Activated gamma-delta T cell treated with anti-CD3 and anti-CD28 coated beads, Interleukin-2, amount 50 U/mL, for 16 hours (primary cell): ENCODE measurements around the gene BTBD16.
A peak's percentile ranks its signal among the peaks of the same experiment; 100 is the strongest.

Source experiments
- DNase-seq: peaks from one replicate; pipeline ENCODE4 v3.0.0-alpha.2; 2020; ENCODE audit warnings: low read depth

BTBD16 gene

DNA sequence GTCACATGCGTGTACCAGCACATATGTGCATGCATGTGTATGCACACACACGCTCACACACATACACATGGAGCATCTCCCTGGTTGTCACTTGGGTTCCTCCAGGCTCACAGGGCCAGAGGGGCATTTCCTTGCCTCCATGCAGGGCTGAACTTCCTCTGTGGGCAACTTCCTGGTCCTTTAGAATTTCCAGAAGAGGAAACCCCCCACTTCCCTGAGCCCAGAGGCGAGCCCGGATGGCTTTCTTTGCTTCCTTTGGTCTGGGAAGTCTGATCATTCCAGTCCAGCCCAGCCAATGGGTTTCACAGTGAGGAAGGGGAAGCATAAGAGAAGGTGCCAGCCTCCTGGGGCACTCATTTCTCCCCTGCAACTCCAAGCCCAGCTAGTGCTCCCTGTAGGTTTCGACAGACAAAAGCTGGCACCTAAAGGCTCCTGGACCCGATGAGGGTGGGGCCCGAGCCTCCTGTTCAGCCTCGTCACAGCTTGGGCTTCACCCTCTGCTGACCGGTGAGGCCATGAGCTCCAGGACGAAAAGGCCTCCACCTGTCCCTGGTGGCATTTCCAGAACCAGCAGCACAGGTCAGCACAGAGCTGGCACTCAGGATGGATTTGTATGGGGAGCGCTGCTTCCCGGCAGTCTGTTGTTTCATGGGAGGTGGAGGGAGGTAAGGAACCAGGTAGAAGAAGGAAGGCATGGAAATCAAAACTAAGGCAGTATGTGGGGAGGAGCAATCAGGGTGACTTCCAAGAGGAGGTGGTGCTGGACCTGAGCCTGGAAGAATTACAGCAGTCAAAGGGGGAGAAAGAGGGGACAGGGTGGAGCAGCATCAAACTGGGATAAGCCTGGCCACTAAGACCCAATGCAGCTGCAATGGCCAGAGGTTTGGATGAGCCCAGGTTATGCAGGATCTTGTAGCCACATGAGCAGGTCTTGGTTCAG, 23.7 kb downstream of the BTBD16 start:
- no peak for DNase-seq

DNA sequence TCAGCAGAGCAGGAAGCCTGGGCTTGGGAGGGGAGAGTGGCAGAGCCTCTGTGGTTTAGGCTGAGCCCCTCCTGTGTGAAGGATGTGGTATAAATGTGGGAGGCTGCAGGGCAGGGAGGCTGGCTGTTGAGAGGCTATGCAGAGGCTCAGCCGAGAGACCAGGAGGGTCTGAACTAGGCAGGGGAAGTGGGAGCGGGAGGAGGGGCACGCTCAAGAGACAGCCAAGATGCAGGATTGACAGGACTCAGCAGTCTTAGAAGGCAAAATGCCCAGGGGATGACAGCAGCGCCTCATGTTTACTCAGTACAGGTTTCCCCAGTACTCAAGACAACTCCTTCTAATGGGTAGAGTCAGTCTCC, 24.3 kb downstream of the BTBD16 start:
- no peak for DNase-seq

DNA sequence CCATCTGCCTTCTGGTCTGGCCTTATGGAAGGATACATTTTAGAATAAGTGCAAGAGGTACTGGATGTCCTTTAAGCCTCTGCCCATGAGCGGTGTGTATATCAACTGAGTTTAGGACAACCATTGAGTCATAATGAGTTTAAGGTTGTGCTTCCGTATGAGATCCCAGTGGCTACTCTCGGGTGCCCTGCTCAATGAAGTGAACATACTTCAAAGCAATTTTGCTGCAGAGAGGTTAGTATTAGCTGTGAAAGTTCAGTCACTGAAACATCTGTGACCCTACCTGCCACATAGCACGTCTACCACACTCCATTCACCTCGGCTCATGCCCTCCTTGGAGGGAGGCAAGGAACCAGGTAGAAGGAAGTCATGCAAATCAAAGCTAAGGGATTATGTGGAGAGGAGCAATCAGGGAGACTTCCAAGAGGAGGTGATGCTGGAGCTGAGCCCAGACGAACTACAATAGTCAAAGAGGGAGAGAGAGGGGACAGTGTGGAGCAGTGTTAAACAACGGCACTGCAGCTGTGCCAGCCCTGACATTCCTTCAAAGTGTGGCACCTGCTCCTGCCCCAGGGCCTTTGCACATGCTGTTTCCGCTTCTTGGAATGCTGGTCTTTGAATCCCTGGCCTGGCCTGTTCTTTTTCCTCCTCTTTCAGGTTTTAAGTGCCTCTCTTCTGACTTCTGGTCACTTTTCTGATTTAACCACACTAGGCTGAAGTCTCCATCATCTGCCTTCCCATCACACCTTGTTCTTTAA, 25.4 kb downstream of the BTBD16 start:
- DNase-seq = no peak

DNA sequence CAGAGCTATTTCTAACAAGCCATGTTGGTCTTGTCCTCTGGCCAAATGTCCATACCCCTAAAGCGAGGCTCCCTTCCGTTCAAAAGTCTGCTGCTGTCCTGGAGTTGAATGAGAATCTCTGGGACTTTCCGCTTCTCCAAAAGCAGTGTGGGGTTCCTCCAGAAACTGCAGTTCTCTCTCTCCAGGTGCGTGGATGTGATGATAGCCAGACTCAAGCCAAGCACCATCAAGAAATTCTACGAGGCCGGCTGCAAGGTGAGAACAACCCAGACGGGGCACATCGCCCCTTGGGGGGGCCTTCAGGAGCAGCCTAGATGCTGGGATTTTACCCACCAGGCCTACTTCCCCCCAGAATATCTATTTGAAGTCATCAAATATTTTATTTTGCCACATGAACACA, 26.5 kb downstream of the BTBD16 start:
- no peak for DNase-seq

DNA sequence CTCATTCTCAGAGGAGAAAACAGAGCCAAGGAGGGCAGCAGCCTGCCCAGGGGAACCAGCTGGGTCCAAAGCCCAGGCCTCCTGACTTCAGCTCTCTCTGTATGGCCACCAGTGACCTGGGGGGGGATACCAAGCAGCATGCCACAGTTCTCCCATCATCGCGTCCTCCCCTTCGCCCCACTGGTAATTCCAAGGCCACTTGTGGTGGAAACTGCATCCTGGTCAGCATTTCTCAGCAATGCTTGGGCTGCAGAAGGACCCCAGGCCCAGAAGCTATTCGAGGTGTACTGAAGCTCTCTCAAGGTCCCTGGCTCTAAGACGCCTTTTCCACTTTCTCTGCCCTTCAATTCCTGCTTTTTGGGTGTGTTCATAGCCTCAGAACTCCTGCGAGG, 27.1 kb downstream of the BTBD16 start:
- DNase-seq = no peak

DNA sequence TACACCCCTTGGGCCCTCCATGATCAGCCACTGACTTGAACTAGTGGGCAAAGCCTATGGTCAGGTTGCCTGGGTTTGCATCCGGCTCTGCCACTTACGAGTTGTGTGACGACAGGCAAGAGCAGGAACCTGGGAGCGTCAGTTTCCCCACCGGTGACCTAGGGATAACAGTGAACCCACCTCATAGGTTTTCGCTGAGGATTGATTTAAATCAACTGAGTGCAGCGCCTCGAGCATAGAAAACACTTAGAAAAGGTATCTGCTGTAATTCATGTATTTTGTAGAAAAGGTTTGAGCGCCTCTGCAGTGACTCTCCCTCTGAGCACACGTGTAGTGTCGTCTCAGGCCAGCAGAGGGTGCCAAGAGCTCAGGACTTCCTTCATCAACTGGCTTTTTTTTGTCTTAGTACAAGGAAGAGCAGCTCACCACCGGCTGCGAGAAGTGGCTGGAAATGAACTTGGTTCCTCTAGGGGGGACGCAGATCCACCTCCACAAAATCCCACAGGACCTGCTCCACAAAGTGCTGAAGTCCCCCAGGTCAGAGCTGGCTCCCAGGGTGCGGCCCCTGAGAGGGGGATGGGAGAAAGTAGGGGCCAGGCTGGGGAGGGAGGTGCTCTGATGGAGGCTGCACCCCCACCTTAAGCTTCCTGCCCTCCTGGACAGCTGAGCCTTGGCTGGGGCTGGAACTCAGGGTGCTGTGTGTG, 27.7 kb downstream of the BTBD16 start:
- DNase-seq = peak; percentile 28

DNA sequence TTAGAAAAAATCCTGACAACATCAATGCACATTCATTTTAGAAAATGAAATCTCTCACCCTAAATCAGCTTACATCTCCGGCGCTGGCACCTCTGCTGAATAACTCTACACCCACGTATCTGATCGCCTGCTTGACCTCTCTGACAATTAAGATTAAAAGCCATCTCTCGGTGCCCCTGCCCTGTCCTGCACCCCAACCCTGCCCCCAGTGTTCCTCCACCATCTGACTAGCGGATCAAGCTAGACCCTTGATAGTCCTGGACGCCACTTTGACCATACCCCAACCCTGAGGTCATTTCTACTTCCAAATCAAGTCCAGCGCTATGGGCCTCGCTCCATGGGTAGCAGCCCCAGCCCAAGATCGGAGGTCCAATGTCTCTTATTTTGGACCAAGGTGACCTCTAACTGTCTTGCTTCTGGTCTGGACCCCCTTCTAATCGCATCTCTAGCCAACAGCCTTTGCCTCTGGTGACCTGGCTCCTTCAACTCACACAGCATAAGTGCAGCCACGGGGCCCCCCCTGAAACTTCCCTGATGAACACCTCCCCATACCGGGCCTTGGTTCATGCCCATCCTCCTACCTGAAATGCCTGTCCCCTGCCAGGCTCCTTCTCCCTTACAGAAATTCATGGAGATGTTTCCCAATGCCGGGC, 28.5 kb downstream of the BTBD16 start:
- DNase-seq = no peak

DNA sequence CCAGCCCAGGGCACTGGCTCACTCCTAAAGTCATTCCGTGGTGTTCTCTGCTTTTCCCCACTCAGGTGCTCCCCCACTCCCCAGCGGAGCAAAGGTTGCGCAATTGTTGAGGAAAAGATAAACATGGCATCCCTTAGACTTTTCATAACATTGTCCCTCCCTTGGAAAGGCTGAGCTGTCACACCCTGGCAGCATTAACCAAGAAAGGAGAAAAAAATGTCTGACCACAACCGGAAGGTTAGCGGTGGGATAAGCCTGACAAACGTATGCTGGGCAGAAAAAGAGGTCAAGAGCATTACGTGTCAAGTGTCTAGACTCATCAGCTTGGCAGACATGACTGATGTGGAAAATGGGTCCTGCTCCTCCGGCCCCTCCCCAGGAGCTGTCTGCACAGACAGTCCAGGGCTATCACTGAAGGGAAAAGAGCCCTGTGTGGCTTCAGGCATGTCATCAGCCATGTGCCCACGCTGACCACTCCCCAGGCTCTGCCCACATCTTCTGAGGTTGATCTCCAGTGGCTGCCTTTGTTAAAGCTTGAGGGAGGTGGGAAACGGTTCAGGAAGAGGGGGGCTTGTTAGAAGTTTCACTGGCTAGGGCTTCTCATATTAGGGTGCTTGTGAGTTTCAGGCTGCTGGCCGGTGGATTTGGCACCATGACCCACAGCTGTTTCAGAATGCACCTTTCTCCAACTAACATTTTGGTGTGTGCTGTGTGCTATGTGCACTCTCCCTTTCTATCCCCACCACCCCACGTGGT, 30.1 kb downstream of the BTBD16 start:
- DNase-seq = no peak

DNA sequence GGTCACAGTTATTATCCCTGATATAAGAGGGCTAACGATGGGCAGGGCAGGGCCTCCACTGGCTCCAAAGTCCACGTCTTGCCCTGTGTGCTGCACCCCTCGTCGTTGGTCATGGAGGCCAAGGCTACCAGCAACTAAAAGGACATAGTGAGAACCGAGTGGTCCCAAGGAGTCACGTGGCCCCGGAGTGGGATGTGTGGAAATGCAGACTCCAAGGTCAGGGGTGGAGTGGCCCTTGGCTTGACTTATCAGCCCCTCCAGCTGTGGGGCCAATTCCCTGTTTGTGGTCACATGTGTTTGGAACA, 30.7 kb downstream of the BTBD16 start:
- DNase-seq = no peak

DNA sequence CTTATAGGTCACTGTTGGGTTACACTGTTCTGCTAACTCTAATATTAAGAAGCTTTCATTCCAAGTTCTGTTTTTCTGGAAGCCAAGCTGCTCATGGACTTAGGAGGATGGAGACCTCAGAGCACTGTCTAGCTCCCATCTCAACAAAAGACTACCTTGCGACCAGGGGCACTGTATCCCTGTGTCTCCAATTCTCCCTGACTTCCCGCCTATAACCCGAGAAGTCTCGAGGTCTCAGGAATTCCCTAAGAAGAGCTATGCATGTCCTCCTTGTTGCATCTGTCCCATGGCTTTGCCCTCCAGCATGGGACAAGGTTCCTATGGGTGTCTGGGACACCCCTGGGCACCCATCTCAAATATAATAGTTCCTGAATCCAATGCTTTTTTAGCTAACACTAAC, 31.2 kb downstream of the BTBD16 start:
- no peak for DNase-seq

DNA sequence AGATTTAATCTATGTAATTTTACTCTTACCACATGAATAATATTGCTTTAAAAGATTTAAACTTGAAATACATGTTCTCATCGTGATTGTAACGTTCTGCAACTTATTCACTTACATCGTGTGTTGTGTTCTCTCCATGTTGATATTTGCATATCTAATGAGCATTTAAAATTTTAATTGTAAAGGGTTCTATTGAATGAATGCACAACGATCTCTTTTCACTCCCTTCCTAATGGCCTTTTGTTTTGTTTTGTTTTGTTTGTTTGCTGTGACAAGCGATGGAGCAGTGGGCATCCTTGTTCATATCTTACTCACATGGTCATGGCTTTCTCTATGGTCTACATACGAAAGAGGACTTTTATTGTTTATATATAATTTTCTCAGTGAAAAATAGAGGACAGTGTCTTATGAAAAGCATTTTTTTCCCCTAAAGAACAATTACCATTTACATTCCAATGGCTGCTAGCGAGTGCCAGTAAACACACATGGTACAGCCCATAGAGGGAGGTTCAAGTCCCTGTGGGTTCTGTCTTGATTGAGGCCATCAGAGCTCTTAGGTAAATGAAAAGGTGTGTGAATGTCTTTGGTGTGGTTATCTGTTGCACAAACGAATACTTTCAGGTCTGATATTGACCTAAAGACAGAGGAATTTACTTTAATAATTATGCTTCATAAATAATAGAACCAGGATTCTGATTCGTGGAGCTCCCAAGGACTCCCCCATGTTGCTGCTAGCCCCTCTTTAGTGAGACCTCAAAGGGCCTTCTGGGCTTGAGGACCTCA, 32.4 kb downstream of the BTBD16 start:
- DNase-seq = no peak

DNA sequence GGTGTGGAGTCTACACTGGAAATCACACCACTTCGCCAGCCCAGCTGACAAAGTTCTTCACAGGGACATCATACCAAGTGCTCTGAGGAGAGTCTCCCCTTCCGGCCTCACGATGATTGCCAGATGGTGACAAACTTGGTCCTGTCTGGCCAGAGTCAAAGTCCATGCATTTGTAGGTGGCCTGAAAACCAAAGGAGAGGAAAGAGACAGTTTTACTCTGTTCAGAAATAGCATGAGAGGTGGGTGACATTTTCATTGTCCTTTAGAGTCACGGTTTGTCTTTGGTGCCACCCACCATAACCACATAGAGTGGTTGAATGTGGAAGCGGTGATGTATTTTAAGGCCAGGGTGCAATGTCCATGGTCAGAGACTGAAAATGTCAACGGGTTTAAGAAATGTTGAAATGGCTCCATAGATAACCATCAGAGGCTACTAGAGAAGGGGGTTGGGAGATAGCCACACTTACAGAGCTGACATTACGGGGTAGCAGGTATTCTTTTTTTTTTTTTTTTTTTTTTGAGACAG, 33.0 kb downstream of the BTBD16 start:
- no peak for DNase-seq

DNA sequence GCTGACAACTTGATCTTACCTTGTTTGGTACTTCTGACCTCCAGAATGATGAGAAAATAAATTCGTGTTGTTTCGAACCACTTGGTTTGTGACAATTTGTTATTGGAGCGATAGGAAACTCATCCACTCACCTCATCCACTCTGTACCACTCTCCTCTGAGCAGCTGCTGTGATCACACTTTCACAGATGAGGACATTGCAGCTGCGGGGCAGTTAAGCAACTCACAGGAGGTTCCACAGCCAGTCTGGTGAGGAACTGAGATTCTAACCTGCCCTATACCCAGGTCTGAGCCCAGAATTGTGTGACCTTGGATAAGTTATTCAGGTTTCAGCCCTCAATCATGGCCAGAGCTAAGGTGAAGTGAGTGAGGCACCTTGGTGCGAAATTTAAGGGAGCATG, 35.2 kb downstream of the BTBD16 start:
- no peak for DNase-seq

DNA sequence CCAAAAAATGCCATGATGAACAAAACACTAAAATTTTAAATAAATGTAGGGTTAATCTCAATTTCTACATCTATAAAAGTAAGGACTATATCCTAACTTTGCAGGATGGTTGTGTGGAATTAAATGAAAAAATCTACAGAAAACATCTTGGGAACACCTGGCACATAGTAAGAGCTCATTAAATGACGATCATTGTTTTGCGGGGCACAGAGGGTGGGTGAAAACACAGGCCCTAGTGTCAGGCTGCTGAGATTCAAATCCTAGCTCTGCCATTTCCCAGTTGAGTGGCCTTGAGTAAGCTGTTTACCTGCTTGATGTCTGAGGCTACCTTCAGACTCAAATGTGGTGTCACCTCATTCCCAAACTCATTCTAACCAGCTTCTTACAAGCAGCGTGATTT, 35.6 kb downstream of the BTBD16 start:
- no peak for DNase-seq

DNA sequence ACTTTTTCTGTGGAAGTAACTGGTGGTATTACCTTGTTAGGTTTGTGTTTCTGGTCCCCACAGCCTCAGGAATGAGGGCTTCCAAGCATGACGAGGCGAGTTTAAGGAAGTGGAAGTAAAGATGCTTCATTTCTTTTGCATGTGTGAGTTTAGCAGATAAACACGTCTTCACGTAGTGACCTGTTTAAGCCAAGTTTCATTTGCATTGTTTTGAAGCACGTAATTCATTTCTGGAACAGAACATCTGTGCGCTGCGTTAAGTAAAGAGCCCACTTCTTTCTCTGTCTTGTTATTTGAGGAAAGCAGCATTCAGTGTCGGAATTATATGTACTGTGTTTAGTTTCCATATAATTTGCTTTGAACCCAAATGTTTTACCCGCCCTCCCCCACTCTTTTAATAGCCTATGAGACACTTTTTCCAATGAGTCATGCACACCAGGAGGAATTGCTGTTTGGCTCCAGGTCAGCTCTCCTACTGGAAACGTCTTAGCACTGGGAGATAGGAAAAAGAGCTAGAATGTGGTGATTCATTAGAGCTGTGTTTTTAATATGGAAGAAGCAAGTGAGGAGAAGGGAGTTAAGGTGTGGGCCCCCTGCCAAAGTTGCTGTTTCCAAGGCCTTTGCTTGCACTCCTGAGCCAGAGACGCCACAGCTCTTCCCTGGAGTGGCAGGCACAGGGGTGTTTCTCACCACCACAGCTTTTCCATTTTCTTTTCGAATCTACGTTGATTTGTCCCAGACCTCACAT, 36.7 kb downstream of the BTBD16 start:
- no peak for DNase-seq

DNA sequence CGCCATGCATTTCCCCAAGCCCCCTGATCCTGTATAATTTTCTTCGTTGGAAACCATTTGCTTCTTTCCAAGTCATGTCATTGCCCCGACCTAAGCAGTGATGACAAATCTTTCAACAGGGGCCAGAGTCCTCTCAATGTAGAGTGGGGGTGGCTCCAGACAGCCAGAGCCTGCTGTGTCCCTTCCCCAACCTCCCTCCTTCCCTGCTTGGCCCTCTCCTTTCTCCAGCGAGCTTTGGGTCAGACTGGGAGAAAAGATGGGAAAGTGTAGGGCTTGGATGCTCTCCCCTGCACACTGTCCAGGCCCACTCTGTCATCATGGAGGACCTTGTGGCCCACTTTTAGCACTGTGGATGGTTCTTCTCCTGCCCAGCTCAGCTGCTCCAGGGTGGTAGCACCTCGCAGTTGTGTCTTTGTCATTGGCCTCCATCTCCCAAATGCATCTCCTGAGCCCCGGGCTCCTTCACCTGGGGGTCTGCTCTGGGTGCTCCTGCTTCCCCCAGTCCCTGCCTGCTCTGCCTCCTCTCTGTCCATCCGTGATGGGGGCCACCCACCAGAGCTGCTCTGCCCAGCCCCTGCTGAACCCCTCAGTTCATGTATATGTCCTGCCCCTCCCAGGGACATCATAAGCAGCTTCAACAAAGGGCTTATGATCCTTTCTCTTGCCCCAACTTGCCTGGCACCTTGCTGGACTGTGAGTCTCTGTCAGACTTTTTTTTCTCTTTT, 37.5 kb downstream of the BTBD16 start:
- DNase-seq = no peak

DNA sequence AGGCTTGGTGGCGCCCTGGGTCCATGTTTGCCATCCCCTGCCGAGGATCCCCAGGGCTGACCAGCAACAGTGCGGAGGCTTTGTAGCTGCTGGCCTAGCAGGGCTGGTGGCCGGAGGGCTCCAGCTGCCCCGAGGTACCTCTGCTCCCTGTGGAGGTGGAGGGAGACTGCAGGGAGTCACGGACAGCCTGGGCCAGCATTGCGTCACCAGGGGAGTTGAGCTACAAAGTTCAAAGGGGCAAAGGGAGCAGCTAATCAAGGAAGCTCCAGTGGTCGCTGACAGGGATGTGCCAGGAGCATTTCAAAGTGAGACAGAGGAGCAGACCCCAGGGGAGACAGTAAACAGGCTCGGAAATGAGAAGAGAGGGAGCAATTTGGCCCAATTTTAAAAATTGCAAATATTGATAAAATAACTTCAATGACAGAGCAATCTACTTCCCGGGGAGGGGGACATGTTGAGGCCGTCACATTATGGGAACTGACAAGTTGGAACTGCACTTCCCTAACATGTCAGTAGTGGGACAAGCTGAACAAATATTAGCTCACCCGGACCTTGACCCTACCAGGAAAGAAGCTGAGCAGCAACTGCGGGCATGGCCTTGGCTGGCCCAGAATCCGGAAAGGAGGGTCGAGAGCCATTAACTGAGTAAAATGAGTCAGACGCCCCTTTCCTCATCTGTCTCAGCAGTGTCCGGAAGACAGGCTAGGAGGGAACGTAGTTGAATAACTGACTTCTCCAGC, 39.4 kb downstream of the BTBD16 start:
- no peak for DNase-seq

DNA sequence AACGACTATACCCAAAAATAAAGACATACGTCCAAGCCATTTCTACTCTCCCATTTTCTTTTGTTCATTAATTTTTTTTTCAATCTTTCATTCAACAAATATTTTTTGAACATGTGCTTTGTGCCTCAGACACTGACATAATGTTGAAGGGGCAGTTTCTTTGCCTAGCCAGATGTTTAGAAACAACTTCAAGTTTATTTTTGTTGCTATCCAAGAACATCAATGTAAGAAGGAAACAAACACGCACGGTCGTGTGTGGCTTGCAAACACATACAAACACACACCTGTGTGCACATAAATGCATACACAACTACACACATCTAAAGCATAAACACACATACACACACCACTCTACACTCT, 39.9 kb downstream of the BTBD16 start:
- no peak for DNase-seq

DNA sequence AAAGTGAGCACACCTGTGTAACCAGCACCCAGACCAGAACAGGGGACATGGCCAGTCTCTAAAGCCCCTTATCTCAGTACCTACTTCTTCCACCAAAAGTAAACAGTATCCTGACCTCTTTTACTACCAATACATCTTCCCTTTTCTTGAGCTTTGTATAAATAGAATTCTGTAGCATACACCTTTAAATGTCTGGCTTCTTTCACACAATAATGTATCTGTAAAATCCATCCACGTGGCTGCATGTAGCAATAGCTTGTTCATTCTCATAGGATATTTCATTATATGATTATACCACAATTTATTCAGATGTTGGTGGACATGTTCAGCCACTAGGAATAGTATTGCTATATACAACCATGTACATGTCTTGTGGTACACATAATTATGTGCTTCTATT, 40.6 kb downstream of the BTBD16 start:
- DNase-seq = no peak
